ENCODE data around the gene RAB27A. TPM values are rescaled to one million over a fixed set of nuclear protein-coding genes. Genes with fewer than 3 reads are reported as not detected.

The RAB27A gene
- total and polyA plus RNA-seq, 12 donors, result 3.0 to 13.9 (median 4.3) TPM

- no peak overlapping the region for H3K4me3 ChIP-seq
- peak overlapping the region in 1 of 10 donors; percentile 58 for H3K27ac ChIP-seq
- WGBS, 2 donors, result 95 to 96% methylated on average over 7 of the region's 7 CpGs
- peaks cover 0 to 64% (median 0%) of the 10 kb centered on the region in 9 donors for H3K4me1 ChIP-seq
- H3K9me3 ChIP-seq, result no peaks in the 10 kb centered on the region
- intact Hi-C loops (cut with DNase I), result no loop called here
- TF ChIP-seq CTCF (IDR thresholded peaks at IDR 0.05), result no peak
- no peaks in the 10 kb centered on the region for H3K27me3 ChIP-seq
- DNase-seq (peak in 1 of 2 donors; percentile 17), ATAC-seq (no peak)
- peaks cover 0 to 6% (median 0%) of the 10 kb centered on the region in 9 donors for H3K36me3 ChIP-seq
Measured at GRCh38 chr15:55247766-55248427, 41.7 kb downstream of the RAB27A start.

- DNase-seq (no peak), ATAC-seq (no peak)
- Histone ChIP-seq H3K4me1 (peaks cover 0 to 68% (median 0%) of the 10 kb centered on the region in 9 donors), H3K4me3 (no peak overlapping the region), H3K9me3 (no peaks in the 10 kb centered on the region), H3K27me3 (no peaks in the 10 kb centered on the region), H3K36me3 (peaks cover 0 to 6% (median 0%) of the 10 kb centered on the region in 9 donors), H3K27ac (peak overlapping the region in 1 of 10 donors; percentile 58)
- TF ChIP-seq CTCF (IDR thresholded peaks at IDR 0.05), result no peak
- intact Hi-C loops (cut with DNase I), result no loop called here
Measured at GRCh38 chr15:55247311-55247710, 42.3 kb downstream of the RAB27A start.

- DNase-seq, result no peak
- Histone ChIP-seq H3K4me1 (peaks cover 0 to 68% (median 0%) of the 10 kb centered on the region in 9 donors), H3K27me3 (no peaks in the 10 kb centered on the region), H3K27ac (peak overlapping the region in 1 of 10 donors; percentile 58), H3K36me3 (peaks cover 0 to 6% (median 0%) of the 10 kb centered on the region in 9 donors), H3K4me3 (no peak overlapping the region), H3K9me3 (no peaks in the 10 kb centered on the region)
- intact Hi-C loops (cut with DNase I), result no loop called here
- no peak for TF ChIP-seq CTCF (IDR thresholded peaks at IDR 0.05)
- no peak for ATAC-seq
- 95 to 98% methylated on average over 3 of the region's 3 CpGs for WGBS, 2 donors
Measured at GRCh38 chr15:55246567-55246966, 43.0 kb downstream of the RAB27A start.

- H3K4me1 ChIP-seq, result peaks cover 0 to 66% (median 5%) of the 10 kb centered on the region in 9 donors
- no peak for DNase-seq
- 93 to 94% methylated on average over 4 of the region's 4 CpGs for WGBS, 2 donors
- no peak for ATAC-seq
- H3K9me3 ChIP-seq, result no peaks in the 10 kb centered on the region
- peaks cover 0 to 6% (median 0%) of the 10 kb centered on the region in 9 donors for H3K36me3 ChIP-seq
- H3K27ac ChIP-seq, result no peak overlapping the region
- no peak overlapping the region for H3K4me3 ChIP-seq
- intact Hi-C loops (cut with DNase I), result no loop called here
- TF ChIP-seq CTCF (IDR thresholded peaks at IDR 0.05), result no peak
- H3K27me3 ChIP-seq, result no peaks in the 10 kb centered on the region
Measured at GRCh38 chr15:55245059-55245458, 44.6 kb downstream of the RAB27A start.
